K562 (cell line): ENCODE results near the gene MAN1A1. TPM values are rescaled to one million over a fixed set of nuclear protein-coding genes. Genes with fewer than 3 reads are reported as not detected.

Source experiments
- ATAC-seq: fragments of 200-7000 bp; cut with Tn5 transposase; 3 replicates; pipeline ENCODE4 v1.9.1; 2020; ENCODE audit warnings: moderate library complexity
- BruUV-seq: library from RNA; stranded (reverse); fragments of 400-500 nt; replicated peaks from 2 replicates; lab custom pipeline; 2021; lab: Mats Ljungman, UMichigan
- CTCF ChIA-PET: fragments of 300-600 bp; formaldehyde crosslinking; extraction: SDS; loops from one replicate; lab custom pipeline; 2021; ENCODE audit warnings: low intra/inter-chr PET ratio; lab: Yijun Ruan, JAX
- POLR2A ChIA-PET: fragments of 300-600, 350-650 bp; sonication (Branson Sonifier 250); formaldehyde crosslinking; extraction: SDS; loops from one replicate; lab custom pipeline; 2021; ENCODE audit warnings: antibody characterized with exemption, inconsistent platforms; lab: Yijun Ruan, JAX
- DNase-seq, 4 experiments: peaks; one replicate each; pipeline versions ENCODE4 v3.0.0 to v3.0.0-alpha.2; 2011 to 2018; ENCODE audit warnings: low spot score in 3 of 4, mixed read lengths in 3 of 4; ENCODE audit errors: extremely low read depth in 1 of 4
- FAIRE-seq: peaks from 2 replicates; lab custom pipeline; 2011; peaks lifted over from hg19 to GRCh38; lab: Jason Lieb, UNC
- H2AFZ ChIP-seq: 2 replicates; pipeline ENCODE4 v1.6.0; 2011; ENCODE audit warnings: low read depth, low read length, control low read depth, inconsistent platforms
- H3K27ac ChIP-seq: fragments of 200-600 bp; 3 replicates; pipeline ENCODE4 v1.8.0; 2011; ENCODE audit warnings: low read depth, mild to moderate bottlenecking, control low read depth, inconsistent platforms, low read length, moderate library complexity, mixed read lengths; ENCODE audit errors: extremely low read depth
- H3K27me3 ChIP-seq, 2 experiments: fragments of 300-600 bp in 1 of 2; 2 replicates in 1 of 2; 3 replicates in 1 of 2; pipeline versions ENCODE4 v1.6.0 to v1.8.0; 2011; ENCODE audit warnings: inconsistent platforms in 2 of 2, low read length in 2 of 2, mild to moderate bottlenecking in 1 of 2, mixed read lengths in 1 of 2, moderate library complexity in 1 of 2; ENCODE audit not compliant: control insufficient read depth in 2 of 2, insufficient read depth in 2 of 2
- H3K36me3 ChIP-seq: fragments of 300-600 bp; 3 replicates; pipeline ENCODE4 v1.8.0; 2011; ENCODE audit warnings: mild to moderate bottlenecking, low read length, inconsistent platforms; ENCODE audit not compliant: control insufficient read depth, insufficient read depth
- H3K4me1 ChIP-seq, 2 experiments: fragments of 200-600 bp in 1 of 2; replicated peaks in 1 of 2; 2 replicates in 1 of 2; 3 replicates in 1 of 2; pipeline versions ENCODE4 v1.5.1 to v1.8.0; 2011; ENCODE audit warnings: inconsistent platforms in 2 of 2, low read length in 2 of 2, mild to moderate bottlenecking in 1 of 2, mixed read lengths in 1 of 2, moderate library complexity in 1 of 2; ENCODE audit not compliant: control insufficient read depth in 2 of 2, insufficient read depth in 2 of 2
- H3K4me2 ChIP-seq: 2 replicates; pipeline ENCODE4 v1.6.1; 2011; ENCODE audit warnings: low read length, control low read depth, inconsistent platforms, mixed read lengths; ENCODE audit not compliant: insufficient read depth
- H3K4me3 ChIP-seq: fragments of 200-600 bp; sonication (generic), shearing (Covaris generic); 2 replicates; pipeline ENCODE4 v1.5.1; 2016; ENCODE audit warnings: control low read depth, inconsistent platforms
- H3K79me2 ChIP-seq: fragments of 200-600 bp; 3 replicates; pipeline ENCODE4 v1.8.0; 2011; ENCODE audit warnings: low read length, inconsistent platforms; ENCODE audit not compliant: control insufficient read depth, insufficient read depth
- H3K9ac ChIP-seq, 2 experiments: 2 replicates each; pipeline versions ENCODE4 v1.6.0 to v1.6.1; 2011; ENCODE audit warnings: low read depth in 2 of 2, low read length in 2 of 2, control low read depth in 1 of 2, inconsistent platforms in 1 of 2, mild to moderate bottlenecking in 1 of 2, mixed read lengths in 1 of 2; ENCODE audit not compliant: insufficient read depth in 1 of 2
- H3K9me1 ChIP-seq: one replicate; pipeline ENCODE4 v1.6.0; 2011; ENCODE audit warnings: inconsistent platforms, mild to moderate bottlenecking, low read length, moderate library complexity; ENCODE audit not compliant: control insufficient read depth, insufficient read depth
- H3K9me3 ChIP-seq: replicated peaks from 2 replicates; pipeline ENCODE4 v1.5.1; 2011; ENCODE audit warnings: low read depth, low read length, inconsistent platforms; ENCODE audit not compliant: control insufficient read depth, insufficient read depth
- H4K20me1 ChIP-seq: replicated peaks from 2 replicates; pipeline ENCODE4 v1.6.1; 2011; ENCODE audit warnings: low read length, inconsistent platforms, mixed read lengths; ENCODE audit not compliant: control insufficient read depth, insufficient read depth
- AFF1 ChIP-seq, 2 experiments: fragments of 450-650 bp; IDR thresholded peaks; 2 replicates each; pipeline ENCODE4 v1.6.1; 2018; ENCODE audit warnings: mild to moderate bottlenecking in 2 of 2, low read depth in 1 of 2; ENCODE audit not compliant: partially characterized antibody in 2 of 2
- BDP1 ChIP-seq: IDR thresholded peaks from 3 replicates; pipeline ENCODE4 v1.6.1; 2011; ENCODE audit not compliant: insufficient read length, insufficient read depth
- GATA2 ChIP-seq: sonication (generic); formaldehyde crosslinking; IDR thresholded peaks from 2 replicates; pipeline ENCODE4 v1.4.0; 2020; ENCODE audit warnings: mild to moderate bottlenecking, missing genetic modification reagents
- HDAC1 ChIP-seq, 2 experiments: fragments of 450-650 bp; IDR thresholded peaks; 2 replicates each; pipeline ENCODE4 v1.6.1; 2016 to 2017; ENCODE audit warnings: inconsistent platforms in 1 of 2, mild to moderate bottlenecking in 1 of 2, moderate library complexity in 1 of 2
- KDM1A ChIP-seq, 2 experiments: fragments of 450-650 bp; IDR thresholded peaks; 2 replicates each; pipeline ENCODE4 v1.6.1; 2016; ENCODE audit warnings: mild to moderate bottlenecking in 2 of 2
- MAZ ChIP-seq, 2 experiments: fragments of 450-650 bp in 1 of 2; sonication (generic) in 1 of 2; formaldehyde crosslinking; IDR thresholded peaks in 1 of 2; conservative IDR thresholded peaks in 1 of 2; 2 replicates each; pipeline versions ENCODE4 v1.4.0 to v1.5.0; 2020; ENCODE audit warnings: mild to moderate bottlenecking in 1 of 2, missing genetic modification reagents in 1 of 2
- RFX7 ChIP-seq: fragments of 250-450 bp; sonication (Bioruptor Pico); IDR thresholded peaks from 2 replicates; pipeline ENCODE4 v1.5.1; 2021; ENCODE audit warnings: mild to moderate bottlenecking
- WGBS: fragments of 100-300 bp; shearing (Covaris generic); methylation state at CpG from one replicate; pipeline ENCODE4 v1.1.6; 2016; ENCODE audit warnings: low coverage, mixed read lengths; ENCODE audit not compliant: insufficient coverage; ENCODE audit errors: missing lambda C conversion rate; 5-methylcytosine and 5-hydroxymethylcytosine counted together
- in situ Hi-C: fragments of 300-500 bp; cut with MboI; formaldehyde crosslinking; loops from 4 replicates; pipeline ENCODE4 v1.15.0; 2018; ENCODE audit warnings: inconsistent platforms, mixed read lengths
- intact Hi-C: fragments of 100-400 bp; cut with micrococcal nuclease; formaldehyde crosslinking; loops from 2 replicates; pipeline ENCODE4 v1.14.2; 2022
- polyA plus RNA-seq, 8 experiments: library from polyadenylated mRNA; depleted of rRNA in 4 of 8; stranded (reverse) in 5 of 8; unstranded in 3 of 8; fragments of >200 nt; fragmentation: Nextera tagmentation in 2 of 8; fragmentation: Illumina TruSeq in 1 of 8; extraction: Ambion mirVana in 2 of 8; extraction: Trizol in 1 of 8; gene quantifications; 2 replicates each; pipeline versions ENCODE4 v1.2.1 to v1.2.3, GENCODE V29; 2011 to 2014; ENCODE audit warnings: inconsistent platforms in 1 of 8, missing spikeins in 1 of 8
- total RNA-seq, 7 experiments: library from RNA; depleted of rRNA in 6 of 7; stranded (reverse); fragments of >200 nt in 6 of 7; fragmentation: Illumina TruSeq in 2 of 7; extraction: Trizol in 2 of 7; gene quantifications; 2 replicates each; pipeline versions ENCODE4 v1.2.1 to v1.2.3, GENCODE V29; 2011 to 2021; ENCODE audit warnings: low replicate concordance in 1 of 7
- TF ChIP-seq, protein P1 (sequence below), 2 experiments: fragments of 450-650 bp; conservative IDR thresholded peaks; 2 replicates each; pipeline ENCODE4 v1.6.1; 2017; ENCODE audit warnings: mild to moderate bottlenecking in 2 of 2, moderate library complexity in 2 of 2

MAN1A1 gene
- total and polyA plus RNA-seq, 9 of the 15 experiments (the other 6 are each of a cell fraction or from before 2014, with no cell fraction given) = 24.5 to 78.4 (median 59.7) TPM

DNA sequence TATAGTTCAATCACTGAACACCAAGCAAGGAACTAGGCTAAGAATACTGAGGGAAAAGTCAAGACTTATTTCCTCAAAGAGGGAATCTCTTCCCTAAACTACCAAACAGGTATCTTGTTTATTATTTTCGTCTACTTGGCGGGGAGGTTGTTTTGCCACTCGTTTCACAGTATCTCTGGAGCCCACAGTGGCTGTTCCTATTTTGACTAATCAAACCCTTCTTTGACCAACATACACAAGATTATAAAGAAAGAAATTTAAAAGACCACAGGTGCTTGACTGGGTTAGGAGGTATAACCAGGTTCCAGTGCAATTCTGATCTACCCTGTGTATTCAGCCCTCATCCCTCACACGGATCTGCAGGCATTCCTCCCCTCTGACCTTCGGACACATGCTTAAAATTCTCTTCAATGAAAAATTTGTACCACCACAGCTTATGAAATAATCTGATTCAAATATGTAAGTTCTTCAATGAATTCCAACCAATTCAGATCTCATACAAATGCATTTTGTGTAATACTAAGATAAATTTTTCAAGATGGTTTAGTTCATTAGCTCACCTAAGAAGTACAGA lies 5.9 kb downstream of the MAN1A1 start:
- Histone ChIP-seq H2AFZ (no peak overlapping the region), H3K9me3 (no peaks in the 10 kb centered on the region), H3K4me1 (peaks cover 10 to 45% of the 10 kb centered on the region in 2 experiments), H3K4me2 (peak overlapping the region; percentile 63), H3K27me3 (no peaks in the 10 kb centered on the region), H3K9ac (peak overlapping the region in 1 of 2 experiments; percentile 88; a peak in 1 of 4 replicates), H3K27ac (no peak overlapping the region), H3K9me1 (no peaks in the 10 kb centered on the region), H3K36me3 (peaks cover 86% of the 10 kb centered on the region), H3K4me3 (peak overlapping the region; percentile 77; the same call in 1 of the 2 replicates), H3K79me2 (peaks cover 100% of the 10 kb centered on the region), H4K20me1 (peaks cover 37% of the 10 kb centered on the region)
- WGBS = 37% methylated on average over 5 of the region's 5 CpGs
- DNase-seq = no peak
- no peak for ATAC-seq
- no peak for TF ChIP-seq BDP1
- TF ChIP-seq HDAC1 (IDR thresholded peaks at IDR 0.05) = 0 out of 4 replicates have a peak, but pooled peaks of 1 of the 2 experiments have one; percentile 14
- intact Hi-C loops (loop anchor here (5.0 kb wide), 1 partner anchor 376 kb away; no protein-coding TSS in a partner anchor), in situ Hi-C loops (no loop called here)
- CTCF ChIA-PET = interaction anchor here (1.2 kb wide), 1 partner anchor 214 kb away, joined by 5 read pairs; no protein-coding TSS in a partner anchor
- no TSS peak for BruUV-seq
- POLR2A ChIA-PET = interaction anchor here (1.0 to 1.3 kb wide), 3 partner anchors 10 to 32 kb away, joined by 3 to 7 read pairs (median 4); no protein-coding TSS in a partner anchor
- no peak for FAIRE-seq

- H4K20me1 ChIP-seq = peaks cover 37% of the 10 kb centered on the region
- TF ChIP-seq GATA2 (CRISPR knock-in tag) (no peak), RFX7 (CRISPR knock-in tag) (no peak), MAZ (CRISPR knock-in tag; conservative IDR thresholded peaks at IDR 0.05 in 1 of 2, IDR thresholded peaks at IDR 0.05 in 1 of 2) (no peak), AFF1 (IDR thresholded peaks at IDR 0.05; ENCODE audit: low read depth in 1 of 2, partially characterized antibody in 2 of 2) (no peak), KDM1A (IDR thresholded peaks at IDR 0.05) (peak in 1 of 2 experiments; percentile 29; a peak in 1 of 4 replicates)
- TF ChIP-seq, protein P1, sequence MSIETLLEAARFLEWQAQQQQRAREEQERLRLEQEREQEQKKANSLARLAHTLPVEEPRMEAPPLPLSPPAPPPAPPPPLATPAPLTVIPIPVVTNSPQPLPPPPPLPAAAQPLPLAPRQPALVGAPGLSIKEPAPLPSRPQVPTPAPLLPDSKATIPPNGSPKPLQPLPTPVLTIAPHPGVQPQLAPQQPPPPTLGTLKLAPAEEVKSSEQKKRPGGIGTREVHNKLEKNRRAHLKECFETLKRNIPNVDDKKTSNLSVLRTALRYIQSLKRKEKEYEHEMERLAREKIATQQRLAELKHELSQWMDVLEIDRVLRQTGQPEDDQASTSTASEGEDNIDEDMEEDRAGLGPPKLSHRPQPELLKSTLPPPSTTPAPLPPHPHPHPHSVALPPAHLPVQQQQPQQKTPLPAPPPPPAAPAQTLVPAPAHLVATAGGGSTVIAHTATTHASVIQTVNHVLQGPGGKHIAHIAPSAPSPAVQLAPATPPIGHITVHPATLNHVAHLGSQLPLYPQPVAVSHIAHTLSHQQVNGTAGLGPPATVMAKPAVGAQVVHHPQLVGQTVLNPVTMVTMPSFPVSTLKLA (conservative IDR thresholded peaks at IDR 0.05) = 0 out of 4 replicates have a peak, but pooled peaks of 1 of the 2 experiments have one; percentile 23
These were observed 6.4 kb downstream of the MAN1A1 start for GRCh38 chr6:119343167-119343566.

More at GRCh38 chr6:119343167-119343566, 6.4 kb downstream of the MAN1A1 start:
- no peak overlapping the region for H2AFZ ChIP-seq
- H3K9me3 ChIP-seq = no peaks in the 10 kb centered on the region
- peaks cover 5 to 48% of the 10 kb centered on the region in 2 experiments for H3K4me1 ChIP-seq
- no peaks in the 10 kb centered on the region for H3K27me3 ChIP-seq
- no peak overlapping the region for H3K9ac ChIP-seq
- intact Hi-C loops = loop anchor here (5.0 kb wide), 1 partner anchor 376 kb away; no protein-coding TSS in a partner anchor
- in situ Hi-C loops = no loop called here
- no peak overlapping the region for H3K27ac ChIP-seq
- H3K4me2 ChIP-seq = peak overlapping the region; percentile 63
- peaks cover 91% of the 10 kb centered on the region for H3K36me3 ChIP-seq
- WGBS = 44% methylated on average over 4 of the region's 4 CpGs
- no peak for FAIRE-seq
- H3K79me2 ChIP-seq = peaks cover 100% of the 10 kb centered on the region
- peak; percentile 43 for ATAC-seq
- ChIA-PET POLR2A (interaction anchor here (1.0 to 1.3 kb wide), 2 partner anchors 9 to 31 kb away, joined by 3 to 7 read pairs; no protein-coding TSS in a partner anchor), CTCF (interaction anchor here (0.6 to 1.2 kb wide), 2 partner anchors 214 to 226 kb away, joined by 4 to 5 read pairs; no protein-coding TSS in a partner anchor)
- BruUV-seq = no TSS peak
- no peaks in the 10 kb centered on the region for H3K9me1 ChIP-seq
- DNase-seq = peak in 1 of 4 experiments; percentile 25
- H3K4me3 ChIP-seq = no peak overlapping the region
